KMS-11 (cell line): ENCODE data around the gene TLR6.
"Not testable (repeated sequence)": the region's sequence is repeated elsewhere in the genome, so short reads cannot be mapped to it uniquely, and the experiment has no call there.

ENCODE experiments used
- H2AFZ ChIP-seq: fragments of 200-600 bp; sonication (generic); 2 replicates; pipeline ENCODE4 v1.6.1; 2016; ENCODE audit warnings: antibody characterized with exemption, mixed run types, low read depth
- H3K27ac ChIP-seq: fragments of 200-600 bp; sonication (generic); 2 replicates; pipeline ENCODE4 v1.6.1; 2016; ENCODE audit warnings: mild to moderate bottlenecking, mixed run types
- H3K27me3 ChIP-seq: fragments of 200-600 bp; sonication (generic); 2 replicates; pipeline ENCODE4 v1.6.1; 2017; ENCODE audit warnings: mild to moderate bottlenecking, low read depth, mixed run types, moderate library complexity; ENCODE audit not compliant: insufficient read depth
- H3K36me3 ChIP-seq: fragments of 200-600 bp; sonication (generic); 2 replicates; pipeline ENCODE4 v1.6.1; 2017; ENCODE audit warnings: mild to moderate bottlenecking, mixed run types; ENCODE audit not compliant: insufficient read depth
- H3K4me1 ChIP-seq: fragments of 200-600 bp; sonication (generic); 2 replicates; pipeline ENCODE4 v1.6.1; 2016; ENCODE audit warnings: mild to moderate bottlenecking, low read depth, mixed run types; ENCODE audit not compliant: poor library complexity, severe bottlenecking
- H3K4me2 ChIP-seq: fragments of 200-600 bp; sonication (generic); 2 replicates; pipeline ENCODE4 v1.7.0; 2016; ENCODE audit warnings: mild to moderate bottlenecking, mixed run types
- H3K4me3 ChIP-seq: fragments of 200-600 bp; sonication (generic); IDR thresholded peaks from 2 replicates; pipeline ENCODE4 v1.6.1; 2017; ENCODE audit warnings: low read depth, low read length, mixed read lengths; ENCODE audit not compliant: insufficient read depth
- H3K79me2 ChIP-seq: fragments of 200-600 bp; sonication (generic); 2 replicates; pipeline ENCODE4 v1.6.1; 2016; ENCODE audit warnings: low read depth, mixed run types; ENCODE audit not compliant: insufficient read depth
- H3K9ac ChIP-seq: fragments of 200-600 bp; sonication (generic); 2 replicates; pipeline ENCODE4 v1.6.1; 2016; ENCODE audit warnings: mild to moderate bottlenecking, mixed run types
- H4K20me1 ChIP-seq: fragments of 200-600 bp; sonication (generic); 2 replicates; pipeline ENCODE4 v1.6.1; 2016; ENCODE audit warnings: mild to moderate bottlenecking, mixed run types; ENCODE audit not compliant: insufficient read depth
- TF ChIP-seq, protein P1 (sequence below): fragments of 200-600 bp; sonication (generic); conservative IDR thresholded peaks from 2 replicates; pipeline ENCODE4 v1.6.1; 2017; ENCODE audit warnings: low read depth, mild to moderate bottlenecking, antibody characterized with exemption, low read length, moderate library complexity, mixed read lengths

The TLR6 gene

DNA sequence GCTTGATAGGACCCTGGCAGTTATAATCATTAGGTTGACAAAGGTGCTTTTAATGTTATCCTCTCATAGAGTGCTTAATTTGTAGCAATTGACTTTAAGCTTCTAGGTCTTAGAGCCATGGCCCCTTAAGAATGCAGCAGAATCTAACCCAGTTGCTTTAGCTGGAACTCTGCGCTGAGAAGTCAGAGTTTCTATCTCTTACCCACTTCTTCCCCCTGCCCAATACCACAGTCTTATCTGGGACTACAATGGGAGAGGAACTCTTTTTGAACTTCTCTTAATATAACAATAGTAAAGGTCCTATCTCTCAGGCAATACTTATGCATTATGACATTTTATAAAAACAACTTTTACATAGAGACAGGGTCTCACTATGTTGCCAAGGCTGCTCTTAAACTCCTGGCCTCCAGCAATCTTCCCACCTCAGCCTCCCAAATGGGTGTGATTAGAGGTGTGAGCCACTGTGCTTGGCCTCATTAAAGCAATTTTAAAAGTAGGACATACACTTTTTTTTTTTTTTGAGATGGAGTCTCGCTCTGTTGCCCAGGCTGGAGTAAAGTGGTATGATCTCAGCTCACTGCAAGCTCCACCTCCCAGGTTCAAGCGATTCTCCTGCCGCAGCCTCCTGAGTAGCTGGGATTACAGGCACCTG lies 75.7 kb downstream of the TLR6 start:
- Histone ChIP-seq H3K79me2 (no peaks in the 10 kb centered on the region), H3K36me3 (no peaks in the 10 kb centered on the region), H2AFZ (no peak overlapping the region), H3K4me1 (no peaks in the 10 kb centered on the region), H4K20me1 (no peaks in the 10 kb centered on the region), H3K9ac (no peak overlapping the region), H3K27me3 (no peaks in the 10 kb centered on the region), H3K4me2 (no peak overlapping the region), H3K4me3 (no peak overlapping the region), H3K27ac (no peak overlapping the region)
- TF ChIP-seq, protein P1, sequence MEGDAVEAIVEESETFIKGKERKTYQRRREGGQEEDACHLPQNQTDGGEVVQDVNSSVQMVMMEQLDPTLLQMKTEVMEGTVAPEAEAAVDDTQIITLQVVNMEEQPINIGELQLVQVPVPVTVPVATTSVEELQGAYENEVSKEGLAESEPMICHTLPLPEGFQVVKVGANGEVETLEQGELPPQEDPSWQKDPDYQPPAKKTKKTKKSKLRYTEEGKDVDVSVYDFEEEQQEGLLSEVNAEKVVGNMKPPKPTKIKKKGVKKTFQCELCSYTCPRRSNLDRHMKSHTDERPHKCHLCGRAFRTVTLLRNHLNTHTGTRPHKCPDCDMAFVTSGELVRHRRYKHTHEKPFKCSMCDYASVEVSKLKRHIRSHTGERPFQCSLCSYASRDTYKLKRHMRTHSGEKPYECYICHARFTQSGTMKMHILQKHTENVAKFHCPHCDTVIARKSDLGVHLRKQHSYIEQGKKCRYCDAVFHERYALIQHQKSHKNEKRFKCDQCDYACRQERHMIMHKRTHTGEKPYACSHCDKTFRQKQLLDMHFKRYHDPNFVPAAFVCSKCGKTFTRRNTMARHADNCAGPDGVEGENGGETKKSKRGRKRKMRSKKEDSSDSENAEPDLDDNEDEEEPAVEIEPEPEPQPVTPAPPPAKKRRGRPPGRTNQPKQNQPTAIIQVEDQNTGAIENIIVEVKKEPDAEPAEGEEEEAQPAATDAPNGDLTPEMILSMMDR = no peak

DNA sequence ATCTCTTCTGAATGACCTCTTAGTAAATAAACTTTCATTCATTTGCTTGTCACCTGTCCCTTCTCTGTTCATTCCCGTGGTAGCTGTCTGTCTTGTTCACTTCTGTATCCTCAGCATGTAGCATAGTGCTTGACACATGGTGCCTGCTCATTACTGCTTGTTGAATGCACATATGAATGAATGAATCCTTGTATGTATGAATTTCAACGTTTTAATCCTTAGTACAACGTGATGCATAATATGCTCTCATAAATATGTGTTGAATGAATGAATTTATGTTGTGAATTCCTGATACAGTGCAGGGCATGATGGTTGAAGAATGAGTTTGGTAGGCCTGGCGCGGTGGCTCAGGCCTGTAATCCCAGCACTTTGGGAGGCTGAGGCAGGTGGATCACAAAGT lies 76.8 kb downstream of the TLR6 start:
- H3K36me3 ChIP-seq = no peaks in the 10 kb centered on the region
- H3K79me2 ChIP-seq = no peaks in the 10 kb centered on the region
- no peaks in the 10 kb centered on the region for H4K20me1 ChIP-seq
- H3K27ac ChIP-seq = no peak overlapping the region
- H3K4me1 ChIP-seq = no peaks in the 10 kb centered on the region
- H3K4me3 ChIP-seq = no peak overlapping the region
- H3K4me2 ChIP-seq = no peak overlapping the region
- H3K27me3 ChIP-seq = no peaks in the 10 kb centered on the region
- no peak overlapping the region for H3K9ac ChIP-seq
- TF ChIP-seq, protein P1 = no peak
- no peak overlapping the region for H2AFZ ChIP-seq

DNA sequence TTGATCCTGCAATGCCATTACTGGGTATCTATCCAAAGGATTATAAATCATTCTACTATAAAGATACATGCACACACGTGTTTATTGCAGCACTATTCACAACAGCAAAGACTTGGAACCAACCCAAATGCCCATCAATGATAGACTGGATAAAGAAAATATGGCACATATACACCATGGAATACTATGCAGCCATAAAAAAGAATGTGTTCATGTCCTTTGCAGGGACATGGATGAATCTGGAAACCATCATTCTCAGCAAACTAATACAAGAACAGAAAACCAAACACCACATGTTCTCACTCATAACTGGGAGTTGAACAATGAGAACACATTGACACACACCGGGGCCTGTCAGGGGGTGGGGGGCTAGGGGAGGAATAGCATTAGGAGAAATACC lies 78.7 kb downstream of the TLR6 start:
- H3K4me2 ChIP-seq, H3K36me3 ChIP-seq, H3K27ac ChIP-seq, H3K9ac ChIP-seq, H3K79me2 ChIP-seq, H3K27me3 ChIP-seq, H3K4me3 ChIP-seq, H2AFZ ChIP-seq, H3K4me1 ChIP-seq, H4K20me1 ChIP-seq: not testable (repeated sequence)

DNA sequence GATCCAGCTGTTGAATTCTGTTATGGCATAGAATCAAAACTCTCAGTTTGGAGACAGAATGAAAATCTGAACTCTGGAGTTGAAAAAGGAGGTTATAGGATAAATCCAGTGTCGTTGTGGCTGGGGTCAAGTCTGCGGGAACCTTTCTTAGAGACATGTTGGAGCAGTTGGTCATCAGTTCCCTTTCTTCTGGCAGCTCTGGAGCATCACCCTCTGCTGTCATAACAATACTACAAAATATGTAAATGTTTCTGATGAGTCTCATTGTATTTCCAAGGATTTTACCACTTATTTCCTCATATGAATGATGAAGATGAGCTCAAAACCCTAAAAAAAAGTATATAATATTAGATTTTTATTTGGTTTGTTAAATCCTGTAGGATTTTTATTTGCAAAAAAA lies 81.3 kb downstream of the TLR6 start:
- Histone ChIP-seq H3K27me3 (no peaks in the 10 kb centered on the region), H3K9ac (no peak overlapping the region), H3K4me2 (no peak overlapping the region), H4K20me1 (no peaks in the 10 kb centered on the region), H3K4me3 (no peak overlapping the region), H3K4me1 (no peaks in the 10 kb centered on the region), H3K27ac (no peak overlapping the region), H2AFZ (no peak overlapping the region), H3K79me2 (no peaks in the 10 kb centered on the region), H3K36me3 (no peaks in the 10 kb centered on the region)
- TF ChIP-seq, protein P1 = no peak

DNA sequence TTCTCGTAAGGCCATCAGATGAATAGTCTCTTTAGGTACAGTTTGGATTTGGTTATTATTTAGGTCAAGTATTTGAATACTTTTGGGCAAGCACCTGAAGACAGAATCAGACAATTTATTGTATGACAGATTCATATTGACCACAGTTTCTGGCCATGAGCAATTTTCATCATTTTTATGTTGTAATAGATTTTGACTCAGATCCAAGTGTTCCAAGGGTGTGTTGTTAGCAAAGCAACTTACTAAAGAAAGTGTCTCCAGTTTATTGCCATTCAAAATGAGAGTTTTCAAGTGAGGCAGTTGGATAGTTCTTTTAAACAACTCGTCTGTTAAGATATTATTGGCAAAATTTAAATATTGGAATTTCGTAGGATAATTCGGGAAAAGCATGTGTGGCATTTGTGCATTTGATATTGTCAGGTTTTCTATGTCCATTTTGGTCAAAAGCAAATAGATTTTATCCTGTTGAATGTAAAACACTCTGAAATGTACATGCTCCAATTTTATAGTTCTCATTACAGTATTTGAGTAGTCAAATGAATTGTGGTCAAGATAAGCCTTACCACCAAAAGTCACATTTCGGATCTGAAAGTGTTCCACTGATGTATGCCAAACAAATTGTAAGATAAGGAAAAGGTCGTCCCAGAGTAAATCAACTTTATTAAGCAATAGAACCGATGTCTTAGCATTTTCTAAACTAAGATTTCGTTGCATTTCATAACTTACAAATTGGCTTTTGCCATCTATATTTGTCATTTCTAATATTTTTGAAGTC lies 82.2 kb downstream of the TLR6 start:
- Histone ChIP-seq H3K79me2 (no peaks in the 10 kb centered on the region), H2AFZ (no peak overlapping the region), H3K27me3 (no peaks in the 10 kb centered on the region), H3K4me1 (no peaks in the 10 kb centered on the region), H3K9ac (no peak overlapping the region), H3K36me3 (no peaks in the 10 kb centered on the region), H3K27ac (no peak overlapping the region), H4K20me1 (no peaks in the 10 kb centered on the region), H3K4me3 (no peak overlapping the region), H3K4me2 (no peak overlapping the region)
- TF ChIP-seq, protein P1 = no peak
